ENCODE measurements around the gene SULT6B1.
A peak's percentile ranks its signal among the peaks of the same experiment; 100 is the strongest.
"Not testable (repeated sequence)": the region's sequence is repeated elsewhere in the genome, so short reads cannot be mapped to it uniquely, and the experiment has no call there.

Gene SULT6B1

GRCh38 chr2:37188570-37188969, at the start of gene SULT6B1:
Gene SULT6B1, minus strand, starts transcription at chr2:37188670. Its CDS starts 30 bp downstream, at chr2:37188640.
- DNase-seq: no peak

GRCh38 chr2:37232131-37232933, 43.9 kb upstream of the SULT6B1 start:
- no peak for DNase-seq

DNA sequence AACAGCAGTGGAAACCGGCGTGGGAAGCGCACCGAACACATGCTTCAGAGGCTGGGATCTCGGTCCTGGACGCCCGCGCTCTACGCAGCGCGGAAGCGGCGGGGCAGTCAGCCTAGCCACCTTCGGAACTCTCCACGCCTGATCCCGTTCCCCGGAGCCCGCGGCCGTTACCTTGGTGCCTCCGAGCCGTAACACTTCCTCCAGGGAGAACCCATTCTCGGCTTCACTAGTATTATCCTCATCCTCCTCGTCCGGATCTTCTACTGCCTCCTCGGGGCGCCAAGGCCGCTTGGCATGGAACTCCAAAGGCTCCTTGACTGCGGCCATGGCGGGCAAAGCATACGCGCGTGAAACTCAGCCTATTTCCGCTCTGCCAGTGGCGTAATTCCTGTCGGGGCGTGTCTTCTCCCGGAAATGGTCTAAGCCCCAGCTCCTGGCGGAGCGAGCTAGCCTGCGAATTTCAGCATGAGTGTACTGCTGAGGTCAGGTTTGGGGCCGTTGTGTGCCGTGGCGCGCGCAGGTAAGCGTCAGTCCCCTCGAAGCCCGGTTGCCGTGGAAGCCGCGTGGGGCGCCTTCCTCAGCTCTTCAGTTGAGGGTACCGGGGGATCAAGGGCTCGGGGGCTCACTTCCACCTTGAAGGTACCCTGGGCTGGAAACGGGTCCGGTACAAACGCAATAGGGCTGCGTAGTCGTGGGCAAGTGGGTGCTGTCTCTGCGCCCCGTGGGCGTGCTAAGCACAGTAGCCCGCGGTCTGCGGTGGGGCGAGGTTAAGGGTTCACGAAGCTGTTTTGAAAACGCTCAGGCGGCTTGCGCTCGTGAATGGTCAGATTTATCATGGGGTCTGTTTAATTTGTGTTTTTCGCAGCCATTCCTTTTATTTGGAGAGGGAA, 43.0 kb upstream of the SULT6B1 start, which contains the start of the genes CEBPZ and NDUFAF7:
CEBPZ (minus strand) TSS at position 356 of the 890 bp plus-strand sequence; CDS start at position 327, 29 bp downstream.
NDUFAF7 (plus strand) TSS at position 418 of the 890 bp plus-strand sequence; CDS start at position 466, 48 bp downstream.
- DNase-seq: peak; percentile 79

DNA sequence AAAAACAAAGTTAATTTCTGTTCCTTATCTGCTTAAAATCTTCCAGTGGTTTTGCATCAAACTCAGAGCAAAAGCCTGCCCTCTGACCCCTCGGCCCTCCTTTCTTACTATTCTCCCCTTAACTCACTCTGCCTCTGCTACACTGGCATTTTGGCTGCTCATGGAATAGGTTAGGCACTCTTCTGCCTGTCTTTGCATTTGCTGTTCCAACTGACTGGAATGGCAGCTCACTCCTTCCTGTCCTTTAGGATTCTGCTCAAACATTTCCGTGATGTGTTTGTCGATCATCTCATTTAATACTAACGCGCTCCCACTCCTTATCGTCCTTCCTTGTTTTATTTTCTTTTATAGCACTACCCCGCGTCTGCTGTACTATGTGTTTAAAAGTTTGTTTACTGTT, 42.1 kb upstream of the SULT6B1 start:
- no peak for DNase-seq

- no peak for DNase-seq
These were observed 40.3 kb upstream of the SULT6B1 start for GRCh38 chr2:37228788-37229187.

DNA sequence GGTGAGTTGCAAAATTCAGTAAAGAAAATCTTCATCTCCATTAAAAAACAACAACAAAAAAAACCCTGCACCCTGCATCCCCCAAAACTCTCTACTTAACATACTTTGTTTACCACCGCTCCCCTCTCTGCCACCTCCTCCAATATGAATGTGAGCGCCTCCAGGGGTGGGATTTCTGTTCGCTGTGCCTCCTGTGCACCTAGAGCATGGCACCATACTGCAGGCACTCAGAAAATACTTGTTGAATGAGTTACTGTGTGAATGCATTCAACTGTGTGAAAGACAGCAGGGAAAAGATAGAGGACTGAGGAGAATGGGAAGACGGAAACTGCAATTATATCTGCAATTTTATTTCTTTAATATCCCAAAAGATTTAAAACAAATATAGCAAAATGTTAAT, 38.4 kb upstream of the SULT6B1 start:
- no peak for DNase-seq

DNA sequence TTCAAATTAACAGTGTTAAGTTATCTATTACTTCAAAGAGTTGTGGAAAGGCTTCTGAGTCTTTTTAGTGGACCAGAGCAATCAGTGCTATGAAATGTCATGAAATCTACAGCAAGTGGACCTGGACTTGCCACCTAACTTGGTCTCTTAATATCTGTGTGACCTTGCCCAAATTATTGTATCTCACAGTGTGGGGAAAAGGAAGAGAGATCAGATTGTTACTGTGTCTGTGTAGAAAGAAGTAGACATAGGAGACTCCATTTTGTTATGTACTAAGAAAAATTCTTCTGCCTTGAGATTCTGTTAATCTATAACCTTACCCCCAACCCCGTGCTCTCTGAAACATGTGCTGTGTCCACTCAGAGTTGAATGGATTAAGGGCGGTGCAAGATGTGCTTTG, 36.7 kb upstream of the SULT6B1 start:
- DNase-seq: not testable (repeated sequence)

DNA sequence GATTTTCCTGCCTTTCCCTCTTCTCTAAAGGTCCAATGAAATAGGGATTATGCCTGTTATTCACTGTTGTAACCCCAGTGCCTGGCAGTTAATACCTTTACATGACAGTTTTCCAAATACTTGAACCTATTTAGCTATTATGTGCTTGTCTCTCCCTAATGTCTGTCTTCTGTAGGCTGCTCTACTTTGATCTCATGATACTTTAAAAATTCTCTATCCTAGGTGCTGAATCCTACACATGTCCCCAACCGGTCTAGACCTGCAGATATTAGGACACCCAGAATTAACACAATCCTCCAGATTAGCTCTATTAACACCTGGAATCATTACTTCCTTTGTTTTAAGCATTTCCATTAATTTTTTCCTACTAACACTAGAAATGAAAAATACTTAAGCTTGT, 35.6 kb upstream of the SULT6B1 start:
- DNase-seq: no peak

GRCh38 chr2:37223131-37223530, 34.7 kb upstream of the SULT6B1 start:
- no peak for DNase-seq

DNA sequence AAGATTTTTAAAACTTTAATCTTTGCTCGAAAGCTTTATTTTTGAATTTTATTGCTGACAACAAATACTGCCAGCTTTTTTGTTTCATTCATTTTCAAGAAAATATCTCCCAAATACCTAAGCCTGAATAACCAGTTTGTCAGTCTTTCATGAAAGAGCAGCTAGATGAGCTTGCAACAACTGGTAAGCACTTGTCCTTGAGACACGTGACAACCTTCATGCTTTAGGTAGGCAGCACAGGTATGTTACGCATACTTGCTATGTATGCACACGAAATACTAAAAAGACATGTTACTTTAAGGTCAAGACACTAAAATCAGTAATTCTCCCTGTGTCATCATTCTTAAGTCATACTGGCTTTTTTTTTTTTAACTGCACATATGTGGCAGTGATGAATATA, 30.6 kb upstream of the SULT6B1 start:
- no peak for DNase-seq

DNA sequence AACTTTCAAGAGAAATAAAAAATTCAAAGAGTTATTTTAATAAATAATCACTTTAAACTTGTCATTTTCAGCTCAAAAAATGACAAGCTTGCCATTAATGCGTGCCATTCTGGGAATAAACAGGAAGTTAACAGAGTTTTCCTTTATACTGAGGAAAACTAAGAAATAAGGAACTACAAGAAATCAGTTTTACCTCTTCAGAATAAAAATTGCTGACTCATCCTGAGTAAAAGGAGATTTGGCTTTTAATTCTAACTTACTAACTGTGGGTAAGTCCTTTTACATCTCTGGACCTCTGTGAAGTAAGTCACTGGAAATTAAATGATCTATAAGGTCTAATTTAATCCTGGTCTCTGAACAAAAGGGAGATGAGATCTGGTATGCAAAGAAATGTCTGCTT, 26.8 kb upstream of the SULT6B1 start:
- no peak for DNase-seq

- no peak for DNase-seq
These were observed 23.5 kb upstream of the SULT6B1 start for GRCh38 chr2:37211939-37212338.

- no peak for DNase-seq
These were observed 22.7 kb upstream of the SULT6B1 start for GRCh38 chr2:37211212-37211611.

GRCh38 chr2:37206760-37207159, 18.3 kb upstream of the SULT6B1 start:
- not testable (repeated sequence) for DNase-seq

- DNase-seq: no peak
These were observed 17.3 kb upstream of the SULT6B1 start for GRCh38 chr2:37205689-37206341.

DNA sequence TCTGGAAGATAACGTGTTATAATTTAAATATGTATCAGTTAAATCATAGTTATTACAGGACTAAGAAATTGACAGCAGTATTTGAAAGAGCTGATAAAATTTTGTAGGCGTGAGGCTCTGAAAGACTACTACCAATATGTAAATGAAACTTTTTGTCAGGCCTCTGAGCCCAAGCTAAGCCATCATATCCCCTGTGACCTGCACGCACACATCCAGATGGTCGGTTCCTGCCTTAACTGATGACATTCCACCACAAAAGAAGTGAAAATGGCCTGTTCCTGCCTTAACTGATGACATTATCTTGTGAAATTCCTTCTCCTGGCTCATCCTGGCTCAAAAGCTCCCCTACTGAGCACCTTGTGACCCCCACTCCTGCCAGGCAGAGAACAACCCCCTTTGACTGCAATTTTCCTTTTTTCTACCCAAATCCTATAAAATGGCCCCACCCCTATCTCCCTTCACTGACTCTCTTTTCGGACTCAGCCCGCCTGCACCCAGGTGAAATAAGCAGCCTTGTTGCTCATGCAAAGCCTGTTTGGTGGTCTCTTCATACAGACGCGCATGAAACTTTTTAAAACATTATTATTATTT, 16.7 kb upstream of the SULT6B1 start:
- DNase-seq: not testable (repeated sequence)

GRCh38 chr2:37203708-37204107, 15.2 kb upstream of the SULT6B1 start:
- no peak for DNase-seq

GRCh38 chr2:37201766-37202165, 13.3 kb upstream of the SULT6B1 start:
- DNase-seq: no peak

- DNase-seq: no peak
These were observed 12.7 kb upstream of the SULT6B1 start for GRCh38 chr2:37201208-37201607.

GRCh38 chr2:37198681-37199065, 10.2 kb upstream of the SULT6B1 start:
- no peak for DNase-seq

- peak; percentile 65 for DNase-seq
These were observed 8.1 kb upstream of the SULT6B1 start, which contains the start of gene CEBPZOS for GRCh38 chr2:37196320-37197195. Gene CEBPZOS, plus strand, starts transcription at chr2:37196496. Its CDS starts 3,209 bp downstream, at chr2:37199705.

Measured in NCI-H1048 (cell line).